Measurements from ENCODE around the gene CNTNAP2. TPM values are rescaled to one million over a fixed set of nuclear protein-coding genes. Genes with fewer than 3 reads are reported as not detected.

Gene CNTNAP2
- total RNA-seq, 1 experiment from 2014 or later = 60.0 TPM

DNA sequence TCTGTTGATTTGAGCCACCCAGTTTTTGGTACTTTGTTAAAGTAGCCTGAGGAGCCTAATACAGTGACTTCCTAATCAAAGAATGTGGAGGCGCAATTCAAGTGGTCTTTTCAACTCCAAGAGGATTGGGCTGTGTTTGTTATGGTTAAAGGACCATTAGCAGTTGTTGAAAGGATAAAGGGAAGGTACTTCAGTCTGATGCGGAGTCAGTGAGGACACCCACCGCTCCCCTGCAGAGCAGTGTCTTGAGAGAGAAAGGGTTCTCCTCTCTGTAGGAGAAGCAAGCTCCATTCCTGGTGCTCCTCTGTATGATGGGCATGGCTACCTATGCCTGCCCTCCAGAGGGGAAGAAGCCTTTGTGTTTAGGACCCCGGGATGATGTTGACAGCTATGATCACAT lies 1883.4 kb downstream of the CNTNAP2 start:
- CTCF ChIA-PET = no interaction called here
- no TSS peak for BruUV-seq (replicated peaks)

DNA sequence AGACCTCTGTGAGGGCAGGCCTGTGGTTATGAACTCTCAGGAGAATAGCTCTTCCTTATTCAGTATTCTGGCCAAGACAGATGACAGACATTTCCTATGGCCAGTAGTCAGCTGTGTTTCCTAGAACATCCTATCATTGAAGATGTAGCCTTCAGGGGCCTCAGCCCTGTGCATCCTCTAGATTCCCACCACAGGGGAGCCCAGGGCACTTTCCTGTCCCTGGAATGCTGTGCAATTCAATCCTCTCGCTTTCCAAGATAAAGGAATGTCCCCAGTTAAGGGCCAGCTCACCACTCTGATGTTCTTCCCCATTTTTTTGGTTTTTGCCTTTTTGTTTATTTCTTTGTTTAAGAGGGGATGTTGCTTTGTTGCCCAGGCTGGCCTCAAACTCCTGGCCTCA lies 1895.2 kb downstream of the CNTNAP2 start:
- no peaks in the 10 kb centered on the region for H3K4me1 ChIP-seq (ENCODE audit: insufficient read depth, low read length, poor library complexity, severe bottlenecking)
- H3K27me3 ChIP-seq (replicated peaks; ENCODE audit: insufficient read depth, low read depth, low read length, poor library complexity) = no peaks in the 10 kb centered on the region
- BruUV-seq (replicated peaks) = no TSS peak
- CTCF ChIA-PET = no interaction called here
- no peak for DNase-seq (ENCODE audit: low spot score)
- no peaks in the 10 kb centered on the region for H3K9me3 ChIP-seq (ENCODE audit: low read depth, low read length, poor library complexity, severe bottlenecking)
- no peak overlapping the region for H3K27ac ChIP-seq (ENCODE audit: low read depth, low read length, poor library complexity, severe bottlenecking)
- TF ChIP-seq EZH2 (IDR thresholded peaks at IDR 0.05; ENCODE audit: borderline replicate concordance, low read depth, low read length, poor library complexity, severe bottlenecking) = no peak
- TF ChIP-seq, protein P1, sequence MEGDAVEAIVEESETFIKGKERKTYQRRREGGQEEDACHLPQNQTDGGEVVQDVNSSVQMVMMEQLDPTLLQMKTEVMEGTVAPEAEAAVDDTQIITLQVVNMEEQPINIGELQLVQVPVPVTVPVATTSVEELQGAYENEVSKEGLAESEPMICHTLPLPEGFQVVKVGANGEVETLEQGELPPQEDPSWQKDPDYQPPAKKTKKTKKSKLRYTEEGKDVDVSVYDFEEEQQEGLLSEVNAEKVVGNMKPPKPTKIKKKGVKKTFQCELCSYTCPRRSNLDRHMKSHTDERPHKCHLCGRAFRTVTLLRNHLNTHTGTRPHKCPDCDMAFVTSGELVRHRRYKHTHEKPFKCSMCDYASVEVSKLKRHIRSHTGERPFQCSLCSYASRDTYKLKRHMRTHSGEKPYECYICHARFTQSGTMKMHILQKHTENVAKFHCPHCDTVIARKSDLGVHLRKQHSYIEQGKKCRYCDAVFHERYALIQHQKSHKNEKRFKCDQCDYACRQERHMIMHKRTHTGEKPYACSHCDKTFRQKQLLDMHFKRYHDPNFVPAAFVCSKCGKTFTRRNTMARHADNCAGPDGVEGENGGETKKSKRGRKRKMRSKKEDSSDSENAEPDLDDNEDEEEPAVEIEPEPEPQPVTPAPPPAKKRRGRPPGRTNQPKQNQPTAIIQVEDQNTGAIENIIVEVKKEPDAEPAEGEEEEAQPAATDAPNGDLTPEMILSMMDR (conservative IDR thresholded peaks at IDR 0.05; ENCODE audit: low read depth, low read length) = no peak
- intact Hi-C loops (cut with micrococcal nuclease; ENCODE audit: unreplicated experiment) = no loop called here
- no peak overlapping the region for H3K4me3 ChIP-seq (ENCODE audit: low read depth, low read length, poor library complexity, severe bottlenecking)
- POLR2A ChIA-PET (ENCODE audit: low non-redundant PET) = no interaction called here
- no peaks in the 10 kb centered on the region for H3K36me3 ChIP-seq (ENCODE audit: insufficient read depth, low read length, poor library complexity, severe bottlenecking)

More for the DNA sequence above, 1883.4 kb downstream of the CNTNAP2 start:
- H3K9me3 ChIP-seq (ENCODE audit: low read depth, low read length, poor library complexity, severe bottlenecking) = no peaks in the 10 kb centered on the region
- no peaks in the 10 kb centered on the region for H3K4me1 ChIP-seq (ENCODE audit: insufficient read depth, low read length, poor library complexity, severe bottlenecking)
- no peaks in the 10 kb centered on the region for H3K27me3 ChIP-seq (replicated peaks; ENCODE audit: insufficient read depth, low read depth, low read length, poor library complexity)
- TF ChIP-seq EZH2 (IDR thresholded peaks at IDR 0.05; ENCODE audit: borderline replicate concordance, low read depth, low read length, poor library complexity, severe bottlenecking) = no peak
- TF ChIP-seq, protein P1 (conservative IDR thresholded peaks at IDR 0.05; ENCODE audit: low read depth, low read length) = no peak
- POLR2A ChIA-PET (ENCODE audit: low non-redundant PET) = no interaction called here
- H3K27ac ChIP-seq (ENCODE audit: low read depth, low read length, poor library complexity, severe bottlenecking) = no peak overlapping the region
- intact Hi-C loops (cut with micrococcal nuclease; ENCODE audit: unreplicated experiment) = no loop called here
- no peak for DNase-seq (ENCODE audit: low spot score)
- H3K36me3 ChIP-seq (ENCODE audit: insufficient read depth, low read length, poor library complexity, severe bottlenecking) = no peaks in the 10 kb centered on the region
- H3K4me3 ChIP-seq (ENCODE audit: low read depth, low read length, poor library complexity, severe bottlenecking) = no peak overlapping the region

DNA sequence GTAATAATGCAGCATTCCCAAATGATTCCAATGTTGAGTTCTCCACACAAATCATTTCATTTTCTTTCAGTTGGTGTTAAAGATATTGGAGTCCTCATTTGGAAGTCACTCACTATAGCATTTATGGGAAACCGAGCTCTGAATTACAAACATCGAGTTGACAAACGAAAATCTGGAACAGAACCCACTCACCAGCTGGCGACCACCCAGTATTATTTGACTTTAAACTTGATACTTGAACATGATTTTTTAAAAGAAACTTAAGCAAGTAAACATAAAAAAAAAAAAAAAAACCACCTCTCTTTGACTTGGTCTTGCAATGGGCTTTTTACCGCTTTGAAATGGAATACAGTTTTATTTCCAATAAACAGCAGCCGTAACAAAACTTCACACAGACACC lies 1897.4 kb downstream of the CNTNAP2 start:
- Histone ChIP-seq H3K4me3 (ENCODE audit: low read depth, low read length, poor library complexity, severe bottlenecking) (no peak overlapping the region), H3K27ac (ENCODE audit: low read depth, low read length, poor library complexity, severe bottlenecking) (no peak overlapping the region), H3K9me3 (ENCODE audit: low read depth, low read length, poor library complexity, severe bottlenecking) (no peaks in the 10 kb centered on the region), H3K27me3 (replicated peaks; ENCODE audit: insufficient read depth, low read depth, low read length, poor library complexity) (no peaks in the 10 kb centered on the region), H3K4me1 (ENCODE audit: insufficient read depth, low read length, poor library complexity, severe bottlenecking) (no peaks in the 10 kb centered on the region), H3K36me3 (ENCODE audit: insufficient read depth, low read length, poor library complexity, severe bottlenecking) (no peaks in the 10 kb centered on the region)
- POLR2A ChIA-PET (ENCODE audit: low non-redundant PET) = no interaction called here
- no peak for DNase-seq (ENCODE audit: low spot score)
- TF ChIP-seq, protein P1 (conservative IDR thresholded peaks at IDR 0.05; ENCODE audit: low read depth, low read length) = no peak
- TF ChIP-seq EZH2 (IDR thresholded peaks at IDR 0.05; ENCODE audit: borderline replicate concordance, low read depth, low read length, poor library complexity, severe bottlenecking) = no peak
- BruUV-seq (replicated peaks) = no TSS peak
- intact Hi-C loops (cut with micrococcal nuclease; ENCODE audit: unreplicated experiment) = no loop called here
- CTCF ChIA-PET = no interaction called here
